ENCODE data around the gene LGR4.

Gene LGR4

DNA sequence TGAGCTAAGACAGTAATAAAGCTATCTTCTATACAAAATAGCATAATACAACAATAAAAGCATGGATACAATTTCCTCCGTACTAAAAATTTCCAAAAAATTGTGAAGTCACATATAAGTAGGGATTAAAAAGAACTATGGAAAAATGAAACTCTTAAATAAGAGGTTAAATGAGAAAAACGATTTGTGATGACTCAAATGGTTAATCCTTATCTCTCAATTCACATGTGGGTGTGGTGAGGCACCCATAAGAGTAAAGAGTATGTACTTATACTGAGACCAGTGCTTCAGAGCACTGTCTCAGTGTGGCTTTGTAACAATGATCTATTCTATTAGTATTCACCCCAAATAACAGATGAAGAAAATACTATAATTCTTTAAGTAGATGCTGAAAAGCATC lies 84.6 kb downstream of the LGR4 start:
- H3K4me1 ChIP-seq (ENCODE audit: insufficient read depth, low read length): peaks cover 36% of the 10 kb centered on the region
- no peaks in the 10 kb centered on the region for H3K9me3 ChIP-seq (ENCODE audit: control insufficient read depth, insufficient read depth, low read length)
- H3K9ac ChIP-seq (ENCODE audit: low read depth, low read length): no peak overlapping the region
- peaks cover 6% of the 10 kb centered on the region; the same call in 1 of the 2 replicates for H3K36me3 ChIP-seq (ENCODE audit: insufficient read depth, low read length)

DNA sequence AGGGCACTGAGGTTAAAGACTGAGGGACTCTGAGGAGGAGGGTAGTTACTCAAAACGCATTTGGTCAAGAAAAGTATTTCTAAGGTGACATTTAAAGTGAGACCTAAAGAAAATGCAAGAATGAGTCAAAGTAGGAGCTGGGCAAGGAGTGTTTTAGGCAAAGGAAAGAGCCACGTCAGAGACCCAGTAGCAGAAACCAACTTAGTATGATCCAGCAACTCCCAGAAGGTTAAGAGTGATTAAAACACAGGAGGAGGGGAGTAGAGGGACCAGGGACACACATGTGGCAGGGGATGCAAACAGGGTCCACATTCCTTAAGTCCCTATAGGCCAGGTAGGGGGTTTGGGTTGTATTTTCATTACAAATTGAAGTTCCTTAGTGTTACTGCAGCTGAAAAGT lies 85.2 kb downstream of the LGR4 start:
- Histone ChIP-seq H3K4me1 (ENCODE audit: insufficient read depth, low read length) (peaks cover 30% of the 10 kb centered on the region), H3K9me3 (ENCODE audit: control insufficient read depth, insufficient read depth, low read length) (no peaks in the 10 kb centered on the region), H3K9ac (ENCODE audit: low read depth, low read length) (no peak overlapping the region), H3K36me3 (ENCODE audit: insufficient read depth, low read length) (peaks cover 6% of the 10 kb centered on the region; the same call in 1 of the 2 replicates)

DNA sequence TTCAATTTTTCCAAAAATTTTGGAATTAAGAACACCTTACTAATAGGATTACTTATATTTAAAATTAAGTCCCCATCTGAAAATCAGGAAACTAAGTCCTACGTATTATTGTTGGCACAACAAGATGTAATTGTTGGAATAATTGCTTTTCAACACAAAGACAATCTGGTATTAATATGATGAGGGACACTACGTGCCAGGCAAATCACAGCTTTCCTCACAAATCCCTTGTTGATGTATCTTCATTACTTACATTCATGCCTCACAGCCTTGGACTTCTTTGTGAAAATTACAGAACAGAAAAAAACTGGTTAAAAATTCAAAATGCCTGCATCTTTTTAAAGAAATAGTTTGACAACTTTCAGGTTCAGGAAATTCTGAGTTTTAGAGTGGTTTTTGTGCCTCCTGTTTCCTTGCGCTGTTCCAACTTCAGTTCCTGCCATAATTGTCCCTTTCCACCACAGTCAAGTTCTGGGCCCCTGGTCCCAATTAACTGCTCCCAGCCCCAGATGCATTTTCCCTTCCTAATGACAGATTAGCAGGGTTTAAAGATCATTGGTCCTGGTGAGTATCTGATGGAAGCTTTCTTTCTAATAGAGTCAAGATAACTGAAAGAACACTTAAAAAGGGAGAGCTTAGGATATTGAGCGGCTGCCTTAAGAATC lies 86.3 kb downstream of the LGR4 start:
- H3K4me1 ChIP-seq (ENCODE audit: insufficient read depth, low read length): peaks cover 28% of the 10 kb centered on the region
- H3K9me3 ChIP-seq (ENCODE audit: control insufficient read depth, insufficient read depth, low read length): no peaks in the 10 kb centered on the region
- peaks cover 6% of the 10 kb centered on the region; the same call in 1 of the 2 replicates for H3K36me3 ChIP-seq (ENCODE audit: insufficient read depth, low read length)
- H3K9ac ChIP-seq (ENCODE audit: low read depth, low read length): no peak overlapping the region

DNA sequence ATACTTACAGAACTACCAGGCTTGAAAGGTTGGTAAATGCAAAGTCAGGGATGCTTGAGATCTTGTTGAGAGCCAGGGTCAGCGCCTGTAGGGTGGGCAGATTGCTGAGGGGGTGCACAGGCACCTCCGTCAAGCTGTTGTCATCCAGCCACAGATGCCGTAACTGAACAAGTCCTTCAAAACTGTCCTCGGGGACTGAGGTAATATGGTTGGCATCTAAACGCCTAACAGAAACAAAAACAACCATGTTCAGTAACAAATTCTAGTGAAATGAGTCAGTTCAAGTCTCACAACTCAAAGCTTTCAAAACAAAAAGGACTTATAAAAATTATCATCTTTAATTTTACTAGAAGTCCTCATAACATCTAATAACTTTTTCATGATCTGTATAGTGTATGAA lies 87.3 kb downstream of the LGR4 start:
- Histone ChIP-seq H3K36me3 (ENCODE audit: insufficient read depth, low read length) (peaks cover 6% of the 10 kb centered on the region; the same call in 1 of the 2 replicates), H3K9ac (ENCODE audit: low read depth, low read length) (no peak overlapping the region), H3K4me1 (ENCODE audit: insufficient read depth, low read length) (peaks cover 20% of the 10 kb centered on the region; the same call in 1 of the 2 replicates)

DNA sequence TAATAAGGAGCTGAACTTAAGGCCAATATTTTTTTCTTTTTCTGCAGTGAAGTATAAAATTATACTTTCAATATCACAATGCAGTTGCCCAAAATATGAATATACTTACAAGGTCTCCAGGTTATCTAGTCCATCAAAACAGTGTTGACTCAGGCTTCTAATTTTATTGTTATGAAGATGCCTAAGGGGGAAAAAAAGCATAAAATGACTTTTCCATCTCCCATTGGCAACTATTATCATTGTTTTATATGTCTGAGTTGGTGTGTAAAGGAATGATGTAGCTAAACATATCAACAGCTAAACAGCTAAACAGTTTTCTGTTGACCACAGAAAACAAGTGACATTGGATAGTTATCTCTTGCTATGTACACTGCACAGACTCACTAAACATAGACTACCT lies 88.4 kb downstream of the LGR4 start:
- Histone ChIP-seq H3K4me1 (ENCODE audit: insufficient read depth, low read length) (peaks cover 14% of the 10 kb centered on the region; the same call in 1 of the 2 replicates), H3K9me3 (ENCODE audit: control insufficient read depth, insufficient read depth, low read length) (no peaks in the 10 kb centered on the region), H3K36me3 (ENCODE audit: insufficient read depth, low read length) (peaks cover 7% of the 10 kb centered on the region; the same call in 1 of the 2 replicates), H3K9ac (ENCODE audit: low read depth, low read length) (no peak overlapping the region)

More for the DNA sequence above, 87.3 kb downstream of the LGR4 start:
- no peaks in the 10 kb centered on the region for H3K9me3 ChIP-seq (ENCODE audit: control insufficient read depth, insufficient read depth, low read length)

DNA sequence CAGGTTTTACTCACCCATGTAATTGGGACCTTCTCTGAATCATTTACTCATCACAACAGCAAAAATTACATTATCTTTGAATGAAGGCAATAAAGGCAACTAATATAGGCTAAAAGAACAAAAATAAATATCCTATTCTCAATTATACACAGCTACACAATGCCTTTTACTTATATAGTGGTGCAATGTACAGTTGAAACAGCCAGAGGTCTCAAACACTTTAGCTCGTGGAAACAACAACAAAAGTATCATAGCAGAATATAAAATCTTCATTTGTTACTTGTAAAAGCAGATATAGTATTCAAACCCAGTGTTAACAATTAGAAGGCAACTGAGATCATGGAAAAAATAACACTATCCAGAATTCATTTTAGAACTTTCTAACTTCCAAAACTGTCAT lies 88.9 kb downstream of the LGR4 start:
- Histone ChIP-seq H3K4me1 (ENCODE audit: insufficient read depth, low read length) (peaks cover 11% of the 10 kb centered on the region; the same call in 1 of the 2 replicates), H3K9me3 (ENCODE audit: control insufficient read depth, insufficient read depth, low read length) (no peaks in the 10 kb centered on the region), H3K9ac (ENCODE audit: low read depth, low read length) (no peak overlapping the region), H3K36me3 (ENCODE audit: insufficient read depth, low read length) (peaks cover 13% of the 10 kb centered on the region; the same call in 1 of the 2 replicates)

DNA sequence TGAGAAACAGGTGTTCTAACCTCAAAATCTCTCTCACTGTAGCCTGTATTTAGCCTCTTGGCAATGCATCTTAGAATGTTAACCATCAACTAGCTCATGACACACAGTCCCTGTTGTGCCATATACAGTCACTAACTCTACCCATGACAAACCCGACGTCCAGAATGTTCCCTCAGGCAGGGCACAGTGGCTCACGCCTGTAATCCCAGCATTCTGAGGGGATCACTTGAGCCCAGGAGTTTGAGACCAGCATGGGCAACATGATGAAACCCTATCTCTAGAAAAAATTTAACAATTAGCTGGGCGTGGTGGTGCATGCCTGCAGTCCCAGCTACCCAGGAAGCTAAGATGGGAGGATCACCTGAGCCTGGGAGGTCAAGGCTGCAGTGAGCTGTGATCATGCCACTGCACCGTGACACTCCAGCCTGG lies 91.3 kb downstream of the LGR4 start:
- Histone ChIP-seq H3K9ac (ENCODE audit: low read depth, low read length) (no peak overlapping the region), H3K36me3 (ENCODE audit: insufficient read depth, low read length) (peaks cover 13% of the 10 kb centered on the region; the same call in 1 of the 2 replicates)

DNA sequence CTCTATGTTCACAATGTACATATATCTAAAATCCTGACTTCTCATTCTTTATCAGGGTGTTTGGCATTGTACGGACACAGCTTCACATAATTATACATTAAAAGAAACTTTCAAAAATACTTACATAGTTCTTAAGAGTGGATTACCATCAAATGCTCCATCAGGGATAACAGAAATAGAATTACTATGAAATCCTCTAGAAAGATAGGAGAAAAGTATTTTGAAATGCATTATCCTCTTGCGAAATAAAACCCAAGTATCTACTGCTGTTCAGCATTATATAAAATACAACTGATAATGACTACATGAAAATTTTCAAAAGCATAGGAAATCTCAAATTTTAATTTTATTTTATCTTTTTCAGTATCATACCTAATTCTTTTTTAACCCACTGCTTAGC lies 91.8 kb downstream of the LGR4 start:
- Histone ChIP-seq H3K36me3 (ENCODE audit: insufficient read depth, low read length) (peaks cover 13% of the 10 kb centered on the region; the same call in 1 of the 2 replicates), H3K9me3 (ENCODE audit: control insufficient read depth, insufficient read depth, low read length) (no peaks in the 10 kb centered on the region), H3K4me1 (ENCODE audit: insufficient read depth, low read length) (no peaks in the 10 kb centered on the region), H3K9ac (ENCODE audit: low read depth, low read length) (no peak overlapping the region)

More for the DNA sequence above, 91.3 kb downstream of the LGR4 start:
- Histone ChIP-seq H3K4me1 (ENCODE audit: insufficient read depth, low read length) (no peaks in the 10 kb centered on the region), H3K9me3 (ENCODE audit: control insufficient read depth, insufficient read depth, low read length) (no peaks in the 10 kb centered on the region)

DNA sequence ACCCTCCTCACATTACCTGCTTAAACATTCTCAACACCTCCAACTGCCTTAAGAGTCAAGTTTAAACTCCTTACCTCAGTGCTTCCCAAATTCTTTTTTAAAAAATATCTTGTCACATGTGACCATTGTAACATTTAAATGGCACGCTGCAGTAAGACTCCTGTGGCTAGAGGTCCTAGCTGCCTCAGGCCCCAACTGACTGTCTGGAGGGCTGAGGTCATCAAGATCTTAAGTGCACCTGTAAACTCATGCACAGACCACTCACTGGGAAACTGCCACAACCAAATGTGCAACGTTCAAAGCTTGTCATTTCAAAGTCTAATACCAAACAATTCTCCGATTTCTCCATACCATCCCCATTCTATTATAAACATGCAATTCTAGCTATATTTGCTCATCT lies 93.1 kb downstream of the LGR4 start:
- no peak overlapping the region for H3K9ac ChIP-seq (ENCODE audit: low read depth, low read length)
- H3K9me3 ChIP-seq (ENCODE audit: control insufficient read depth, insufficient read depth, low read length): no peaks in the 10 kb centered on the region
- H3K4me1 ChIP-seq (ENCODE audit: insufficient read depth, low read length): no peaks in the 10 kb centered on the region
- H3K36me3 ChIP-seq (ENCODE audit: insufficient read depth, low read length): peaks cover 6% of the 10 kb centered on the region

DNA sequence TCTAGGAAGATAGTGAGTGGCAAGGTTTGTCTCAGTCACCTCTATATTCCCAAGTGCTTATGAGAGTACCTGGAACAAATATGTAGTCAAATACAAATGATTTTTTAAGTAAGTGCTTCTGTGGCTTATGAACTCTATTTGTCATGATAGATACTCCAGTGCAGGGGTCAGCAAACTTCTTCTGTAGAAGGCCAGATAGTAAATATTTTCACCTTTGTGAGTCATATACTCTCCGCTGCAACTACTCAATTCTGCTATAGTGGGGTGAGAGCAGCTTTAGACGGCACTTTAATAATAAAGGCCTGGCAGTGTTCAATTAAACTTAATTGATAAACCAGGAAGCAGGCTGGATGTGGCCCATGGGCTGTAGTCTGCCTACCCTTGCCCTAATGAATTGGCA lies 97.2 kb downstream of the LGR4 start:
- Histone ChIP-seq H3K4me1 (ENCODE audit: insufficient read depth, low read length) (no peaks in the 10 kb centered on the region), H3K9me3 (ENCODE audit: control insufficient read depth, insufficient read depth, low read length) (no peaks in the 10 kb centered on the region), H3K36me3 (ENCODE audit: insufficient read depth, low read length) (peaks cover 6% of the 10 kb centered on the region), H3K9ac (ENCODE audit: low read depth, low read length) (no peak overlapping the region)

DNA sequence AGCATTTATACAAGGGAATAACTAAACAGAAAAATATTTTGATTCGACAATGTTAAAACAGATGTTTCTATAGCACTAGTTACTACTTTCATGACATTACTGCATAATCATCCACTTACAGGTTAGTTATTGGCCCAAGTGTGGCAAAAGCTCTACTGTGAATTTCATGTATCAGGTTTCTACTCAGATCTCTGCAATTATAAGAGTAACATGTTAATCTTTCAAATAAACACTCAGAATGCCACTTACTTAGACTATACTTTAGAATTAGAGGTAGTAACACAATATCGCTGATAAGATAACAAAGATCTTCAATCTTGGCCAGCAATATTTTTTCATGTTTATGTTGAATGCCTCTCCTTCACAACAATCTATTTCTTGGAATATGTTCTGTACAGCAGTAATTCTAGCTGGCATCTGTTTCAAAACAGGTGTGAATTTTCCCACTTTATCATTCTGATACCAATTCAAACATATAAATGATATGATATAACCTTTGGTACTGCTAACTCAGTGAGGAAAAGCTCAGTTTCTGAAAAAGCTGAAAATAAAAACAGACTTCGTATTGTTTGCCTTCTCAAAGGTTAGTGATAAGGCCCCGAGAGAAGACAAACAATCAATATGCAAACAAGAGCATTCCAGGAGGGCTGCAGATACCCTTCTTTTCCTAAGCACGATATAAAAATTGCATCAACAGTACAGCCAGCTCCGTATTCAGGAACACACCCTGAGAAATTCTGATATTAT lies 98.6 kb downstream of the LGR4 start:
- H3K4me1 ChIP-seq (ENCODE audit: insufficient read depth, low read length): no peaks in the 10 kb centered on the region
- H3K9ac ChIP-seq (ENCODE audit: low read depth, low read length): no peak overlapping the region
- H3K36me3 ChIP-seq (ENCODE audit: insufficient read depth, low read length): peaks cover 4% of the 10 kb centered on the region
- no peaks in the 10 kb centered on the region for H3K9me3 ChIP-seq (ENCODE audit: control insufficient read depth, insufficient read depth, low read length)

DNA sequence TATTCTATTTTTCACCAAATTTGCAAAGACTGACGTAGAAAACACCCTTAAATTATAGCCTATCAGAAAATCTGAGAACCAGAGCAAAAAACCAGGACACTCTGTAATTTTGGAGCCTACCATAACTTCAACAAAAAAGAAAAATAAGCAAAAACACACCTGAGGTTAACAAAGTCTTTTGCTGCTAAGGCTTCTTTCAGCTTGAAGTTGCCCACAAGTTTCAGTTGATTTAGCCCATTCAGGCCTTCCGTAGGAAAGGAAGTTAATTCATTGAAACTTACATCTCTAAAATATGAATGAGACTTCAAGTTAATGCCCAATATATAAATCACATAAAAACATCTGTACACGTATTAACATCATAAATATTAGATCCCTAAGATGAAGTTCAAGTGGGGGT lies 99.2 kb downstream of the LGR4 start:
- Histone ChIP-seq H3K9ac (ENCODE audit: low read depth, low read length) (no peak overlapping the region), H3K4me1 (ENCODE audit: insufficient read depth, low read length) (no peaks in the 10 kb centered on the region), H3K36me3 (ENCODE audit: insufficient read depth, low read length) (no peaks in the 10 kb centered on the region; the same call in none of the 2 replicates), H3K9me3 (ENCODE audit: control insufficient read depth, insufficient read depth, low read length) (no peaks in the 10 kb centered on the region)

DNA sequence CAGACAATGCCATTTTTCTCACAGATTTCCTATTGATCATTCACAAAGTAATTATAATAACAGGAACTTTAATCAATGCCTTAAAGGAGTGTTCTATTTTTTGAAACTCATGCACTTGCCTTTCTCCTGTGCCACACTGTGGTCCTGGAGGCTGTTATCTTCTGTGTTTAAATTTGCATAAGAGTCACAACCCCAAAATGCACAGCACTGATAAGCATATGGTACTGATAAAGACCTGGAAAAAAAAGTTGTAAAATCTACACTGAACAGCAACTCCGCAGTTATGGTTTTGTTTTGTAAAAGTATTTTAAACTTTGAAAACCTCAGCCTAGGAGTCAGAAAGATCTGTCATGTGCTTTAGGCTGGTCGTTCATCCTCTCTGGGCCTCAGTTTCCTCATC lies 100.4 kb downstream of the LGR4 start:
- H3K9me3 ChIP-seq (ENCODE audit: control insufficient read depth, insufficient read depth, low read length): no peaks in the 10 kb centered on the region
- no peaks in the 10 kb centered on the region for H3K4me1 ChIP-seq (ENCODE audit: insufficient read depth, low read length)
- H3K36me3 ChIP-seq (ENCODE audit: insufficient read depth, low read length): peaks cover 5% of the 10 kb centered on the region
- no peak overlapping the region for H3K9ac ChIP-seq (ENCODE audit: low read depth, low read length)

DNA sequence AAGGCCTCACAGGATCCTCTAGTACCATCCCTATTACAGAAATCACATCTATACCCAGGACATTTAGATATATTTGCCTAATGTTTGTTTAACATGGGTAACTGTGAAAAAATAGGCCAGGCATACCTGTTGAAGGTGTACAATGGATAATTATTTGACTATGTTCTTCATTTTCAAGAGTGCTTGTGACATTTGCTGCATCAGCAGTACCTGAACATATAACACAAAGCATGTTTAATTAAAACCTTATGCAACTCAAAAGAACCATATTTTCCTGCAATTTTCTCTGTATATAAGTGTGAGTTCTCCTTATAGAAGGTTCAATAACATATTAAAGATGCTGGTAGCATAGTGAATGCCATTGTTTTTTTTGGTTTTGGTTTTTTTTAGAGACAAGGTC lies 101.1 kb downstream of the LGR4 start:
- H3K36me3 ChIP-seq (ENCODE audit: insufficient read depth, low read length): peaks cover 5% of the 10 kb centered on the region
- H3K4me1 ChIP-seq (ENCODE audit: insufficient read depth, low read length): no peaks in the 10 kb centered on the region
- no peak overlapping the region for H3K9ac ChIP-seq (ENCODE audit: low read depth, low read length)
- no peaks in the 10 kb centered on the region for H3K9me3 ChIP-seq (ENCODE audit: control insufficient read depth, insufficient read depth, low read length)

DNA sequence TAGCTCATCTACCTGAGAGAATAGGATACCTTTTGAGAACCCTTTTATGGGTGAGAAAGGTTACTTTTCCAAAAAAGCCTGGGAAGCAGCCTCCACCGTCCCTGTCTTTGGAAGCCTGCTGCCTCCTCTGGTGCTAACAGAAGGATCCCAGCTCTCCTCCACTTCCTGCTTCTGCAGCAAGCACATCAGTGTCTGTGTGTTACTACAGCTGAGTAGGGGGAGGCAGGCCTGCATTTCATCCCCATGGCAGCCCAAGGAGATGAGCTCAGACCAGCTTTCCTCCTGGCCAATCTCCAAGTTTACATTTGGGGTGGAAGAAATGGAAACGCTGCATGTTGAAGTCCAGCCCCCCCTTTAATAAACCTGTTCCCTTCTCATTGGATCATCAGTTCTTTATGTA lies 102.2 kb downstream of the LGR4 start:
- Histone ChIP-seq H3K9ac (ENCODE audit: low read depth, low read length) (no peak overlapping the region), H3K9me3 (ENCODE audit: control insufficient read depth, insufficient read depth, low read length) (no peaks in the 10 kb centered on the region), H3K4me1 (ENCODE audit: insufficient read depth, low read length) (no peaks in the 10 kb centered on the region), H3K36me3 (ENCODE audit: insufficient read depth, low read length) (peaks cover 5% of the 10 kb centered on the region)
